ENCODE results near the gene WWC1.
A peak's percentile ranks its signal among the peaks of the same experiment; 100 is the strongest.

The WWC1 gene

DNA sequence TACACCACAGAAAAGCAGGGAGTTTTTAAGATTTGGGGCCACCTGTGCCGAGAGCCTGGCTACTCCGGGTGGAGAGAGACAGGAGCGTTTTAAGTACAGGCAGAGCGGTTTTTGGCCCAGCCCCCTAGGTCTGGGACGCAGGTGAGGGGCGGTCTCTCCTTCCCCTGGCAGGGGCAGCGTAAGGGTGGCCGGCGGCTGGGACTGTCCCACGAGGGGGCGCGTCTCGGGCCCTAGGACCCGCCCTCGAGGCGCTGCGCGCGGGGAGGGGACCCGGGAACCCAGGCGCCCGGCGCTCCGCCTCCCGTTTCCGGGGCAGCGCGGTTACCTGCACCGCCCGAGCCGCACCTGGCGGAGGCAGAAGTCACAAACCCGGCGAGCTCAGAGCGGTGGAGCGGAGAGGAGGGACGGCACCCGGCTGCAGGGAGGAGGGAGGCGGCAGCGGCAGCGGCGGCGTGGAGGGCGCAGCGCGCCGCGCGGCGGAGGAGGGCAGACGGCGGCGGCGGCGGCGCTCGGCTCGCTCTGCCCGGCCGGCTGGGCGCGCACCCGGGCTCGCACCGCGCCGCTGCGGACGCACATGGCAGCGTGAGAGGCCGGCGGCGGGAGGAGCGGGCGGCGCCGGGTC, at the start of gene WWC1:
Gene WWC1, plus strand, starts transcription at position 304 of the 622 bp plus-strand sequence. CDS start 508 bp downstream, outside the sequence.
- peak; percentile 46 for DNase-seq

DNA sequence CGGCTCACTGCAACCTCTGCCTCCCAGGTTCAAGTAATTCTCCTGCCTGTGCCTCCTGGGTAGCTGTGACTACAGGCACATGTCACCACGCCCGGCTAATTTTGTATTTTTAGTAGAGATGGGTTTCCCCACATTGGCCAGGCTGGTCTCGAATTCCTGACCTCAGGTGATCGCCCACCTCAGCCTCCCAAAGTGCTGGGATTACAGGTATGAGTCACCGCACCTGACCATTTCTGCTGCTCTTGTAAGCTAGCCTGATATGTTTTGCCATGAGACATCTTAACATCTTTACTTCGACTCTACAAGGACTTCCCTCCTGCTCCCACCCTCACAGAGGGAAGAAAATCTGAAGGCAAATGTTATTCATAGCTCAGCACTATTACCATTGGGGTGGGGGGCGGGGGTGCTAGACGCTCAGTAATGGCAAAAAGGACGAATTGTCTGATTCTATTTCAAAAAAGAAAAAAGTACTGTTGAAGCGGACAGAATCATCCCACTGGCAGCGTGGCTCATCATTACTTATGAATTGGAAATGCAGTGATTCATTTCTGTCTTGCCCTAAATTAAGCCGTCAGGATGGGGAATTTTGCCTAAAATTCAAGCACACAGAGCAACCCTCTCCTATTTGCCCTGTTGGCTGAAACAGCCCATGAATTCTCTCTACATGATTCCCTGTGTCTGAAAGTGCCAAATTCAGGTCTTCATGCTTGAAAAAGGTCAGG, 46.4 kb upstream of the WWC1 start:
- no peak for DNase-seq

DNA sequence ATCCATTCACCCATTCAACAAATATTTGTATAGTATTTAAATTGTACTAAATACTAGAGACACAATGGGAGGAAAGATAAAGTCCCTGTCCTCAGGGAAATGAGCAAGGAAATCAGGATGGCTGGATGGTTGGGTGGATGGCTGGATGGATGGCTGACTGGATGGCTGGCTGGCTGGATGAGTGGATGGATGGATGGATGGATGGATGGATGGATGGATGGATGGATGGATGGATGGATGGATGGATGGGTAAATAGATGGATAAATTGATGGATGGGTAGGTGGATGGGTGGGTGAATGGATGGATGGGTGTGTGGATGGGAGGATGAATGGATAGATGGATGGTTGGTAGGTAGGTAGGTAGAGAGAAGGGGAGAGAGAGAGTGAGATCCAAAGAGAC, 41.5 kb upstream of the WWC1 start:
- DNase-seq = no peak

DNA sequence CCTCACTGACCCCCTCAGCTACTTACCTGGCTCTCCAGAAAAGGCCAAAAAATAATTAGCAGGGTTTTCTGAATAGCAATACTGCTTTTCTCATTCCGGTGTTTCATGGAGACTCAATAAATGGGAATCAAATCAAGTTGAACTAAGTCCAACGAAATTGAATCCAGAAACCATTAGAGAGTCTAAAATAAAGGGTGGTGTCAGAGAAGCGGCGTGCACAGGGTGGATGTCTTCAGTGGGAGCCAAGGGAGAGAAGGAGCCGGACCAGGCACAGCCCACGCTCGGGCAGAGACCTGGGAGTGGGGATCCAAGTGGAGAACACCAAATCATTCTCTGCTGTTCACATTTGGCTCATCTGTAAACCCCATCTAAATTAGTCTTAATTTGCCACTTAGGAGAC, 40.2 kb upstream of the WWC1 start:
- no peak for DNase-seq

DNA sequence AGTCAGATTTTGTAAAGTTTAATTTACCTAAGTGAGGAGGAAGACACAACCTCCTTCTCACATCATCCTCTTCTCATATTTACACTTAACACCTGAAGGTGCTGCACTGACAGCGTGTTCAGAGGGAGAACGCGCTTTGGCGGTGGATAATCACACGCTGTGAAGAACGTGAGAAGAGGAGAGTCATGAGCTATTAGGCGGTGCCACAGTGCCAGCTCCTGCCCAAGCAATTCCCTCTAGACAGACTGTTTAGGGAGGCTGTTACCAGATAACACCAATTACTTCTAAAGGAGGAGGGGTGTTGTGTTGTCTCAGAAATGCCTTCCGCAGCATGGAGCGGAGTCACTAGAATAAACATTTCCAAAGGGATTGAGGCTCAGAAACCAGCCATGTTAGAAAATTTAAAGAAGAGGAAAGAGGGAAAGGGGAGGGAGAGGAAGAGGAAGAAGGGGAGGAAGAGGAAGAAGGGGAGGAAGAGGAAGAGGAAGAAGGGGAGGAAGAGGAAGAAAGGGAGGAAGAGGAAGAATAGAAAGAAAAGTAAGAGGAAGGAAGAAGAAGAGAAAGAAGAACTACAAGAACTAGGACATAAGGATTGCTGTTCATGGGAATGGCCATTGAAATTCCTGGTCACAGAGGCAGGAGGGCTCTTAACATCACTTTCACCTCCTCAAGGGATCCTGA, 37.3 kb upstream of the WWC1 start:
- no peak for DNase-seq

DNA sequence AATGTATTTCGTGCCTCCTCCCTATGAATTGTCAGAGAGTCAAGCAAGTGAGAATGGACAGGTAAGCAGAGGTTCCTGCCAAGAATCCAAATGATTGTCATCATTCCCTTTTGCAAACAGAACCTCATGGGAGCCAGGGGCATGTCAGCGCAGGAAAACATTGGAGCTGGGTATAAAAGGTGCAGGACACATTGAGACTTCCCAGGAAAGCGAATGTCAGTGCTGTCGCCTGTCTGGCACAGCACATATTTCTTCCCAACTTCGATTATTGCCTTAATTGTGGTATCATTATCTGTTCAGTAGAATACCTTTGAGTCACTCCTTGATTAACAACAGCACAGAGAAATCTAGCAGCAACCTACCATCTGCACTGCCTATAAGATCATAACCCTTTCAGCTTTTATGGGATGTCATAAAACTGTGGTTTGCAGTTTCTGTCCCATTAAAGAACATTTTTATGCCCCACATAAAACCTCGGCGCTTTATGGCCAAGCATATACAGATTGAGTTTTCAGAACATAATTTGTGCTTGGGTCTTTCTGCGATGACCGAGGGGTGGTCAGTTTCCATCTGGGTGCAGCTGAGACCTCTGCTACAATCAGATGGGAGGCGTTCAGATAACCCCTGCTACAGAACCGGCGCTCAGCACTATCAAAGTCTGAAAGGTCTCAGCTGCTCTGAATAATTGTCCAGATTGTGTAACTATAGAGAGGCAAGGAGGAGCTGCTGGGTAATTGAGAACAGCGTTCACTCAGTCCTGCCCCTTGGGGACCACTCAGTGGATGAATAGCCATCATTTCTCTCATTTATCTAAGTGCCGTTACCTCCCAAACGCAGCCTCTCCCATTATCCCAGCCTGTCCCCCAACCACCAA, 30.9 kb upstream of the WWC1 start:
- DNase-seq = no peak

DNA sequence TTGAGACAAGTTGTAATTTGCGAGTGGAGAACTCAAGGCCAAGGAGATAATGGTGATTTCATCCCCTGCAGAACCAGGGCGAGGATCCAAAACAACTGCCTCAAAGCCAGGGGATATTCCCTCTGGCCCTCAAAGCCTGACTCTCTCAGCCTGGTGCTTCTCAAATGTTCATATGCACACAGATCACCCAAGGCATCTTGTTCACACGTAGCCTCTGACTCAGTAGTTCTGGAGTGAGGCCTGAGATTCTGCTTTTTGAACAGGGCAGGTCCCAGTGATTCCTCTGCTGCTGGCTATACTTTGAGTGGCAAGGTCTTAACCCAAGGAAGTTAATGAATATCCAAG, 30.2 kb upstream of the WWC1 start:
- no peak for DNase-seq

DNA sequence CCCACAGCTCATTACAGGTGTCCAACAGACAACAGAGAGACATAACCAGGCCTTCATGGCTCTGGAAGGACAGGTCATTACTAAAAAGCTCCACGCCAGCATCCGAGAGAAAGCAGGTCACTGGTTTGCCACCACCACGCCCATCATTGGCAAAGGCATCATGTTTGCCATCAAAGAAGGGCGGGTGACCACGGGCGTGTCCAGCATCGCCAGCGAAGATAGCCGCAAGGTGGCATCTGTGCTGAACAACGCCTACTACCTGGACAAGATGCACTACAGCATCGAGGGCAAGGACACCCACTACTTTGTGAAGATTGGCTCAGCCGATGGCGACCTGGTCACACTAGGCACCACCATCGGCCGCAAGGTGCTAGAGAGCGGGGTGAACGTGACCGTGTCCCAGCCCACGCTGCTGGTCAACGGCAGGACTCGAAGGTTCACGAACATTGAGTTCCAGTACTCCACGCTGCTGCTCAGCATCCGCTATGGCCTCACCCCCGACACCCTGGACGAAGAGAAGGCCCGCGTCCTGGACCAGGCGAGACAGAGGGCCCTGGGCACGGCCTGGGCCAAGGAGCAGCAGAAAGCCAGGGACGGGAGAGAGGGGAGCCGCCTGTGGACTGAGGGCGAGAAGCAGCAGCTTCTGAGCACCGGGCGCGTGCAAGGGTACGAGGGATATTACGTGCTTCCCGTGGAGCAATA, 29.3 kb upstream of the WWC1 start:
- DNase-seq = no peak

DNA sequence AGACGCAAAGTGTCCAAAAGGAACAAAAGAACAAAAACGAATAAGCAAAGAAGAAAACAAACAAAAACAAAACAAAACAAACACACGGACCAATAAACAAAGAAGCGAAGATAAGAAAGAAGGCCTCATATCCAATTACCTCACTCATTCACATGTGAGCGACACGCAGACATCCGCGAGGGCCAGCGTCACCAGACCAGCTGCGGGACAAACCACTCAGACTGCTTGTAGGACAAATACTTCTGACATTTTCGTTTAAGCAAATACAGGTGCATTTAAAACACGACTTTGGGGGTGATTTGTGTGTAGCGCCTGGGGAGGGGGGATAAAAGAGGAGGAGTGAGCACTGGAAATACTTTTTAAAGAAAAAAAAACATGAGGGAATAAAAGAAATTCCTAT, 28.3 kb upstream of the WWC1 start:
- no peak for DNase-seq

DNA sequence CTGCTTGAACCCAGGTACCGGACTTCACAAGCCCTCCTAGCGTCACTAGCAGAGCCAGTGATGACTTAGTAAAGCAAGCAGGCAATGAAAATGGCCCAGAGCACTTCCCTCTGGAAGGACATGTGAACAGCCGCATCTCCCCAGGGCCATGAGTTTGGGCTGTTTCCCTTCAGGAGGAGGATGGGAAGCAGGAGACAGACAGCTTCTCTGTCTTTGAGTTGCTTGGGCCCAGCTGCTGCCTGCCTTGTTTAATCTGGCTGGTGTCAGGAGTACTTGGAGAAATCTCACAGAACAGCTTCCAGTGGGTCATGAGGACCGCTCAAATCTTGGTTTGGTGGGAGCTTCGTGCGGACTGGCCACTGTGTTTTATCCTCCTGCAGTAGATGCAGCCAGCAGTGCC, 25.4 kb upstream of the WWC1 start:
- DNase-seq = no peak

DNA sequence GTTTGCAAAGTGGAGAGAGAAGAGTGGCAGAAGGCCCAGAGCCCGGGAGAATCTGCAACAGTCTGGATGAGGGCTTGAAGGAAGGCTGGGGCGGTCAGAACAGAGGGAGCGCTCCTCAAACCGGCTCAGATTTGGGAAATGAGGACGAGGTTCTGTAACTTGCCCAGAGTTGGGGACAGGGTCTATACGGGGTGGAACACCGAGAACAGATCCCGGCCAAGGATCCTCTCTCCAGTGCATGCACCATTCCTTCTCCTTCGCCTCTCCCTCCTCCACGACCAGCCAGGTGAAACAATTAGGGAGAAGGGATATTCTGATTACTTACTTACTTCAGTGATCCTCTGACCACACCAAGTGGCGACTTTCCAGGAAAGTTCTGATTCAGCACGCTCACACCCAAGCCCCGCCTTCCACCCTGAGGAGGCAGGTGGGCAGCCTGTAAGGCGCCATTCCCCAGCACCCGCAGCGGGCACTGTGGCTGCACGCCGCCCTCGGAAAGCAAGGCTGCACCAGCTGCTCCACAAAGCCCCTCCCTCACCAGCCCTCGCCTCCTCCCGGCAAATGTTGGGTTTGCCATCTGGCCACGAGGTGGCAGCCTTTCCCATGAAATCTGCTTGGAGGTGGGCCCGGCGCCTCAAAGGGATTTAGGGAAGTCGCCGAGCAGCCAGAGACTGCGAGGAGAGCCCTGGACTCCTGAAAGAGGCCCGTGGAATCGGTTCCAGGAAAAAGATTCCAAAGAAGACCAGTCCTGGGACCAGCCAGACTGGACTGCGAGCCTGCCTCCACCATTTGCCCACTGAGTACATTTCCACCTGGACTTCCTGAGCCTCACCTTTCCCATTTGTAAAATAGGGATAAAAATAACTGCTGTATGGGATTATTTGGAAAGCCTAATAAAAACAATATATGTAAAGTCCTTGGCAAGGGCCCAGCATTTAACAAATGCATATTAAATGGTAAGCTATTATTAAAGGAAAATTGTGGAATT, 22.2 kb upstream of the WWC1 start:
- DNase-seq = peak; percentile 84

DNA sequence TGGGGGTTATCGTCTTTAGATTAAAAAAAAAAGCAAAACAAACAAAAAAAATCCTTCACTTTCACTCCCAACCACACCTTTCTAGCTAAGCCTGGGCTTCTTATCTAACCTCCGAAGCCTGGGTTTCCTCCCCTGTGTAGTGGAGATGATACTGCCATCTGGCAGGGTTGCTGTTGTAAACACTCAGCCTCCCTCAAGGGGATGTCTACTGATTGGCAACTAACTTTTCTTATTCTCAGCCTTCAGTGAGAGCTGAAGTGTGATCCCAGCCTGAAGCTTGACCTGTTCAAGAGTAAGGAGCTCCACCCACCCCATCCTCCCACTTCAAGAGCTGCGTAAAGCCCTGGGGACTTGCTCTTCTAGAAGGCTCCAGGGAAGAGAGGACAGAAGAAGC, 21.5 kb upstream of the WWC1 start:
- no peak for DNase-seq

DNA sequence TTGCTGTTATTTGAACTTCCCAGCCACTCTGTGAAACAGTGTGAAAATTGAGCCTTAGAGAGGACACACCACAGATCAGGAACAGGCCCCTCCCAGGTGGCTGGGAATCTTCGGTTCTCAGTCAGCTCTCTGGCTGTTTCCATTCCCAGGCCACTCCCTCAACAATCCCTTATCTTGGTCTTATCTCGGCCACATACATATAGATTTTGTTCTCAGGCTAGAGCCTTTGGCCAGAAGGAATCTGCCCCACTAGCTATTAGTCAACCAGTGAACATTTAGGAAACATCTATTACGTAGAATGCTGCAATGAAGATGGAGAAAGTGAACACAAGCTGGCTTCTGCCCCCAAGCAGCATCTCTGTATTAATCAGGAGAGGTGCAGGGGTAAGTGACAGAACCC, 21.0 kb upstream of the WWC1 start:
- DNase-seq = no peak

DNA sequence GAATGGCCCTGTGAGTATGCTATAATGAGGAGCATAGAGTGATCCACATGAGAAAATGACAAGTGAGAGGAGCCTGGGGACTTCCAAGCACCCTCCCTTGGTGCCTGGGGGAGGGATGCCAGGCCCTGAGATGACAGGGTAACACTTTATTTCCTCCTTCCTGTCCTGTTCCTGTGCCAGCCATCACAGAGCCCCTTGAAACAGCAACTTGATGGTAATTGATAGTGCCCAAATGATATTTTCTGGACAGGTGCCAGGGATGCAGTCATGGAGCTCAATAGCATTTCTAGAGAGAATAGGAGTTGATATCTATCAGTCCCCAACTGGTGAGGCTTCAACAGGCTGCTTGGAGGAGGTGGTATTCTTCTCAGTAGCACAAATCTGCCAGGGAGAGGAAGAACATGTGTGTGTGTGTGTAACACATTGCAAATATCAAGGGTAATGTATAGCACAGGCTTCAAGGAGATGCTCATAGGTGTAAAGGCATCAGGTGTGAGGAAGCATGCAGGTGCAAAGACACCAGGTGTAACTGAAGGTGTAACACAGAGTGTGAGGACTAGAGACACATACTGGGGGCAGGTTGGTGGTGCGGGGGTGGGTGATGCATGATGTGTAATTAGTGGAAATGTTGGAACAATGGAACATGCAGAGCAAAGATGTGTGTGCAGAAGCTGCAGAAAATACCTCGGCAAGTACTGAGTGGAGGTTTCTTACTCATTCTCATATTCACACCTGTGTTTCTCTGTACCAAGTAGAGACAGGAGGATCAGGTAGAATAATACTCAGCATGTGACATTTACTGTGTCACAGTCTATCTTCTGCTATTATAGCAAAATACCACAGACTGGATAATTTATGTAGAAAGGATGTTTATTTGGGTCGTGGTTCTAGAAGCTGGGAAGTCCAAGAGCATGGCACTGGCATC, 18.1 kb upstream of the WWC1 start:
- no peak for DNase-seq

DNA sequence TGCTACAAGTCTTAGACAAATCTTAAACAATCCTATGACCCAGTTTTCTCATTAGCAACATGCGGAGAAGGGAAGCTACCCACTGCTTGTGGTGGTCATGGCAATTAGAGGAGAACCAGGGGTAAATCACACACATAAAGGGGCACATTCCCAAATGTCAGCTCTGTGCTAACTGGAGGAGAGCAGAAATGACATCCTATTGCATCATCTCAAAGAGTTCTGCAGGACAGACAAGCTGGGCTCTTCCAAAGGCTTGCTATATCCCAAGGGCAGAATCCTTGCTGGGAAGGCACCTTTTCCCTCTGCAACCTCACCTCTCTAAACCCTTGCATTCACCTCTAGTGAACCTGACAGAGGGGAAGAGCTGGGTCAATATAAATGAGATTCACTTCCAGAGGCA, 17.0 kb upstream of the WWC1 start:
- DNase-seq = no peak

DNA sequence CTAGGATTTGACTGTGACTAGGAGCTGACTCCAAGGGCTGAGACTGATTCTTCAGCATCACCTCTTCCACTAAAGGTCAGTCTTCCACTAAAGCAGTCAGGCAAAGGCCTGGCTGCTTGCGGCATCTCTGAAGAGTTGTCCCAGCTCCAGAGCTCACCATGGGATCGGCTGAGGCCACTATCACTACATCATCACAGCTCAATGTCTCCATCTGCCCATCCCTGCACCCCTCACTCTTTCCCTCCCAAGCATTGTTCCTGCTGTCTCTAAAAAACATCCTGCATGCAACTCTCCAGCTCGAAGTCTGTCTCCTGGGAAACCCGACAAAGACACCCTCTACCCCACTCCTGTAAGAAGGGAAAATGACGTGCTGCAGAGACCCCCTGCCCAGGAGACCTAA, 15.5 kb upstream of the WWC1 start:
- no peak for DNase-seq

DNA sequence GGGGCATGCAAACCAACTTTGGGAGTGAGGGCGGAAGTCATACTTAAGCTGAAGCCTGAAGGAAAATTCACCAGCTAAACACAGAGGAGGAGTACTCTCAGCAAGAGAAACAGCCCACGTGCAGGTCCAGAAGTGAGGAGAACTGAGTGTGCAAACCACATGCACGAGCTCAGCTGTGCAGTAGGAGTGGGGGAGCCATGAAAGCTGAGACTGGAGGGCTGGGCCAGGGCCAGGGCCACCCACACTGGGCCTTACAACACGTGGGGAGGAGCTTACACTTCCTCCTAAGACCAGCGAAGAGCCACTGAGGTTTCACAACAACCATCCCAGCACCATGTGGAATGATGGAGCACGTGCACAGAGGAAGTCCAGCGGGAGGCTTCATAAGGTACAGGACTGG, 9.3 kb upstream of the WWC1 start:
- DNase-seq = no peak

DNA sequence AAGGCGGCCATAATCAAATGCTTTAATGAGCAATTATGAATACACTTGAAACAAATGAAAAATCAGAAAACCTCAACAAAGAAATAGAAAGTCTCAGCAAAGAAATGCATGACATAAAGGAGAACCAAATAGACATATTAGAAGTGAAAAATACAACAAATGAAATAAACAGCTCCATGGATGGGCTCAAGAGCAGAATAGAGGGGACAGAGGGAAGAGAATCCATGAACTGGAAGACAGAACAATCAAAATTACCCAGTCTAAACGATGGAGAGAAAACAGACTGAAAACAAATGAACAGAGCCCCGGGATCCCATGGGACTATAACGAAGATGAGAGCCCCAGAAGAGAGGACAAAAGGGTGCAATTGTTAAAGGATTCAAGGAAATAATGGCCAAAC, 6.6 kb upstream of the WWC1 start:
- no peak for DNase-seq

DNA sequence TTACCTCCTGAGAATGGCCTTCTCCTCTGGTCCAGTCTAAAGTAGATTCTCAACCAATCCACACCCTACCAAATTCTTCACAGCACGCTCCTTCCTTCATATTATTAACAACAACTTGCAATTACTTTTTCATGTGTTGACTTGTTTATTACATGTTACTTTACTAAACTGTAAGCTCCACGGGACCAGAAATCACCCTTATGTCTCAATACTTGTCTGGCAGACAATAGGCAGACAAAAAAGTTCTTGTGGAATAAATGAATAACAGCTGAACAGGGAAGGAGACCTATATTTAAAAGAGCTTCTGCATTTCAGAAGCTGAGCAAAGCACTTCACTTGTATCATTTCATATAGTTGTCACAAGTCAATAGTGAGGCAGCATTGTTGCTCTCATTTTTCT, 5.7 kb upstream of the WWC1 start:
- no peak for DNase-seq

DNA sequence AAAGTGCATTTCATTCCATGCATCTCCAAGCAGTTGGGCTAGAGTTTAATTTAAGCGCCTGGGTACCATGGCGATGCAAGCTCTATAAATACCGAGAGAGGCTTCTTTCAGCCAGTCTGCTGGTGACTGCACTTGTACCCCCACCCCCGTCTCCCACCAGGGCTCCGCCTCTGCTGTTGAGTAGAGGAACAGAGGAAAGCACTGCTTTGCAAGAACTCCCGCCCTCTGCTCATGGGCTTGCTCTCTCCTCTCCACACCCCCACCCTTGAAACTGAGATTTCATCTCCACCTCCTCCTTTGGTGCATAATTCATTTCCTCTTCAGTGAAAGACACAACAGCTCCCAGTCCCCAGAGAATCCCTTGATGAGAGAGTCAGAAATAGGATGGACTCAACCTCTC, 5.1 kb upstream of the WWC1 start:
- DNase-seq = no peak
